Stomach (tissue), 9 donors: ENCODE data around the gene FLNC. TPM values are rescaled to one million over a fixed set of nuclear protein-coding genes. Genes with fewer than 3 reads are reported as not detected.

Experiments used
- DNase-seq, 2 donors: peaks; one replicate each; pipeline versions ENCODE4 v3.0.0 to v3.0.0-alpha.2; 2013 to 2019
- H3K27ac ChIP-seq, 5 donors: fragments of 200-600 bp in 4 of 5; sonication (generic) in 4 of 5; one replicate each; pipeline ENCODE4 v1.5.1; 2013 to 2019; ENCODE audit warnings: mild to moderate bottlenecking in 1 of 5, moderate library complexity in 1 of 5
- H3K27me3 ChIP-seq, 3 donors: fragments of 200-600 bp; sonication (generic); one replicate each; pipeline ENCODE4 v1.5.1; 2017 to 2019; ENCODE audit warnings: mixed run types in 1 of 3
- H3K36me3 ChIP-seq, 4 donors: fragments of 200-600 bp; sonication (generic); 1 replicate in 3 of 4; 2 replicates in 1 of 4; pipeline ENCODE4 v1.5.1; 2016 to 2019
- H3K4me1 ChIP-seq, 4 donors: fragments of 200-600 bp; sonication (generic); one replicate each; pipeline ENCODE4 v1.5.1; 2016 to 2019
- H3K4me3 ChIP-seq, 4 donors: fragments of 200-600 bp; sonication (generic) in 3 of 4; one replicate each; pipeline ENCODE4 v1.5.1; 2016 to 2019; ENCODE audit warnings: mild to moderate bottlenecking in 1 of 4
- H3K9me3 ChIP-seq, 4 donors: fragments of 200-600 bp; sonication (generic); one replicate each; pipeline ENCODE4 v1.5.1; 2016 to 2019
- EP300 ChIP-seq: sonication (generic); formaldehyde crosslinking; IDR thresholded peaks from one replicate; pipeline ENCODE4 v1.6.1; 2017; ENCODE audit warnings: antibody characterized with exemption
- POLR2A ChIP-seq, 4 donors: fragments of 450-650 bp; IDR thresholded peaks; one replicate each; pipeline ENCODE4 v1.6.1; 2016; ENCODE audit warnings: antibody characterized with exemption in 4 of 4, control low read depth in 2 of 4, mild to moderate bottlenecking in 1 of 4, moderate library complexity in 1 of 4
- POLR2AphosphoS5 ChIP-seq, 3 donors: sonication (generic); formaldehyde crosslinking; IDR thresholded peaks; one replicate each; pipeline ENCODE4 v1.6.1; 2016; ENCODE audit warnings: antibody characterized with exemption in 3 of 3
- WGBS, 5 donors: extraction: QIAGEN DNeasy Blood & Tissue Kit in 3 of 5; methylation state at CpG; one replicate each; pipeline versions ENCODE4 v1.1.5 to v1.1.7; 2013 to 2018; 5-methylcytosine and 5-hydroxymethylcytosine counted together
- intact Hi-C: fragments of 100-400 bp; cut with DNase I; formaldehyde crosslinking; loops from one replicate; pipeline ENCODE4 v1.15.1; 2023; ENCODE audit warnings: low total_unique reads
- polyA plus RNA-seq, 3 donors: library from polyadenylated mRNA; stranded (reverse); fragments of 200-250 nt; gene quantifications; one replicate each; pipeline ENCODE4 v1.2.3, GENCODE V29; 2013
- total RNA-seq, 5 donors: library from RNA; depleted of rRNA; stranded (reverse); fragments of >200 nt; gene quantifications; one replicate each; pipeline versions ENCODE4 v1.1.0 to v1.2.3, GENCODE V29; 2014 to 2016
- TF ChIP-seq, protein P1 (sequence below), 7 experiments: fragments of 450-650 bp in 4 of 7; fragments of 200-600 bp in 3 of 7; sonication (generic) in 3 of 7; IDR thresholded peaks; one replicate each; pipeline ENCODE4 v1.5.1; 2016 to 2019; ENCODE audit warnings: antibody characterized with exemption in 7 of 7, control low read depth in 2 of 7, mild to moderate bottlenecking in 1 of 7
- donor health status: healthy with polysubstance abuse.
- donor health status: Bipolar disorder and iron deficiency.
- donor health status: healthy.

The FLNC gene
- total and polyA plus RNA-seq, 8 donors: 1.9 to 184 (median 46.6) TPM

DNA sequence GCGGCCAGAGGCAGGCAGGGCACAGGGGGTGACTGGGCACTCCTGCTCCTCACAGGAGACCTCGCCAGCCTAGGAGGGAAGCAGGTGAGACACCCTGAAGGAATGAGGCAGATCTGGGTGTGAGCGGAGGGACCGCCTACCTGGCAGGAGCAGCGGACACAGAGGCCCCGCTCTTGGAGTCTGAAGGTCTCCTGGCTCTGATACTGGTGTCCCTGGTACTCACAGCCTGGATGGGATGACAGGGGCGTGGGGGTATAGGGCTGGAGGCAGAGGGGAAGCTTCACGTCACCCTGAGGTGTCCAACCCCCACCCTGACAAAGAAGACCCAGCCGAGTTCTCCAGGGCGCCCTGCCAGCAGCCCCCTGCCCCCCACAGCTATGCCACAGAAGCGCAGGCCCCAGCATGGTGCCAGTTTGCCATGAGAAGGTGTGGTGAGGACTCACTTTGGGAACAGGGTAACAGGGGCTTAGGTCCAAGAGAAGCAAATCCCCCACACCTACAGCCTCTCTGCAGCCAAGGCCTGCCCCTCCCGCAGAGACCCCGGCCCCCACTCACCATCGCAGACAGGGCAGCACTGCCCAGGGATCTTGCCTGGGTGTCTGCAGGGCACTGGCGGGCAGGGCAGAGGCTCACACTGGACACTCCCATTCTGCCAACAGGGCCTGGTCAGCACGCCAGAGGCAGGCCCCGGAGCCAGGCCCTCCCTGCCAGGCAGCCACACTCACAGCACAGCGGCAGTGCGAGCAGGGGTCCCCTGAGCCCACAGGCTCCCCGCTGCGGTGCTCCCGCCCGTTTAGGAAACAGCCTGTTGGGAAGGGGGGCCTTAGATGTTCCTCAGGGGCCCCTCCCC is 63.3 kb downstream of the FLNC start:
- Histone ChIP-seq H3K27ac (peak overlapping the region in 1 of 5 donors; percentile 1), H3K27me3 (peaks cover 0 to 38% (median 17%) of the 10 kb centered on the region in 3 donors), H3K4me1 (peaks cover 9 to 27% (median 13%) of the 10 kb centered on the region in 4 donors), H3K9me3 (no peaks in the 10 kb centered on the region), H3K4me3 (peak overlapping the region in 1 of 4 donors; percentile 3), H3K36me3 (no peaks in the 10 kb centered on the region)
- peak; percentile 49 to 55 for DNase-seq
- TF ChIP-seq POLR2AphosphoS5 (IDR thresholded peaks at IDR 0.05) (peak in 2 of 3 donors; percentile 18 to 32), POLR2A (IDR thresholded peaks at IDR 0.05) (no peak)
- whole genome bisulfite sequencing, 5 donors: 70 to 76% (median 75%) methylated on average over 13 to 23 of the region's 23 CpGs
- intact Hi-C loops: no loop called here

DNA sequence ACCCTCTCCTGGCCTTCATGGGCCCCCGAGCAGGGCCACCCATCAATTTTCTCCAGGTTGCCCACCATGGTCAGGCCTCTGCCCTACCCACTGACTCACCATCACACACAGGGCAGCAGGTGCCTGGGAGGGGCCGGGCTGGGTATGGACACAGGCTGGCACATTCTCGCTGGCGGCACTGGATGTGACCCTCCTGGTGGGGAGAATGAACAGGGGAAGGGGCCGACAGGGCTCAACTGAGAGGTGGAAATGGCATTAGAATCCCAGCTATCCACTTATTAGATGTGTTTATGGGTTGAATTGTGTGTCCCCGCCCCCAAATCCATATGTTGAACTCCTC is 63.9 kb downstream of the FLNC start:
- WGBS, 5 donors: 74 to 93% (median 91%) methylated on average over 2 to 6 of the region's 6 CpGs

GRCh38 chr7:128895320-128895719 is 65.1 kb downstream of the FLNC start:
- DNase-seq: no peak

More for the DNA sequence above, 63.9 kb downstream of the FLNC start:
- Histone ChIP-seq H3K27ac (peak overlapping the region in 1 of 5 donors; percentile 1), H3K4me1 (peaks cover 9 to 27% (median 13%) of the 10 kb centered on the region in 4 donors), H3K9me3 (peaks cover 0 to under 1% (median 0%) of the 10 kb centered on the region in 4 donors), H3K27me3 (peaks cover 0 to 32% (median 17%) of the 10 kb centered on the region in 3 donors), H3K4me3 (no peak overlapping the region), H3K36me3 (no peaks in the 10 kb centered on the region)
- no peak for TF ChIP-seq POLR2A (IDR thresholded peaks at IDR 0.05)
- TF ChIP-seq, protein P1, sequence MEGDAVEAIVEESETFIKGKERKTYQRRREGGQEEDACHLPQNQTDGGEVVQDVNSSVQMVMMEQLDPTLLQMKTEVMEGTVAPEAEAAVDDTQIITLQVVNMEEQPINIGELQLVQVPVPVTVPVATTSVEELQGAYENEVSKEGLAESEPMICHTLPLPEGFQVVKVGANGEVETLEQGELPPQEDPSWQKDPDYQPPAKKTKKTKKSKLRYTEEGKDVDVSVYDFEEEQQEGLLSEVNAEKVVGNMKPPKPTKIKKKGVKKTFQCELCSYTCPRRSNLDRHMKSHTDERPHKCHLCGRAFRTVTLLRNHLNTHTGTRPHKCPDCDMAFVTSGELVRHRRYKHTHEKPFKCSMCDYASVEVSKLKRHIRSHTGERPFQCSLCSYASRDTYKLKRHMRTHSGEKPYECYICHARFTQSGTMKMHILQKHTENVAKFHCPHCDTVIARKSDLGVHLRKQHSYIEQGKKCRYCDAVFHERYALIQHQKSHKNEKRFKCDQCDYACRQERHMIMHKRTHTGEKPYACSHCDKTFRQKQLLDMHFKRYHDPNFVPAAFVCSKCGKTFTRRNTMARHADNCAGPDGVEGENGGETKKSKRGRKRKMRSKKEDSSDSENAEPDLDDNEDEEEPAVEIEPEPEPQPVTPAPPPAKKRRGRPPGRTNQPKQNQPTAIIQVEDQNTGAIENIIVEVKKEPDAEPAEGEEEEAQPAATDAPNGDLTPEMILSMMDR (IDR thresholded peaks at IDR 0.05): no peak
- TF ChIP-seq POLR2AphosphoS5 (IDR thresholded peaks at IDR 0.05): no peak
- TF ChIP-seq EP300: no peak
- no peak for DNase-seq
- intact Hi-C loops: no loop called here

GRCh38 chr7:128899392-128899791 is 69.2 kb downstream of the FLNC start:
- TF ChIP-seq POLR2AphosphoS5 (IDR thresholded peaks at IDR 0.05) (no peak), POLR2A (IDR thresholded peaks at IDR 0.05) (no peak), EP300 (no peak)
- TF ChIP-seq, protein P1 (IDR thresholded peaks at IDR 0.05): no peak
- H3K9me3 ChIP-seq: peaks cover 0 to 9% (median 0%) of the 10 kb centered on the region in 4 donors
- H3K36me3 ChIP-seq: no peaks in the 10 kb centered on the region
- H3K4me3 ChIP-seq: no peak overlapping the region
- H3K27ac ChIP-seq: no peak overlapping the region
- H3K4me1 ChIP-seq: peaks cover 0 to 12% (median 1%) of the 10 kb centered on the region in 4 donors
- no peak for DNase-seq
- intact Hi-C loops: no loop called here
- peaks cover 0 to 10% (median 0%) of the 10 kb centered on the region in 3 donors for H3K27me3 ChIP-seq

More at GRCh38 chr7:128895320-128895719, 65.1 kb downstream of the FLNC start:
- peaks cover 0 to 25% (median 14%) of the 10 kb centered on the region in 3 donors for H3K27me3 ChIP-seq
- peaks cover 9 to 27% (median 13%) of the 10 kb centered on the region in 4 donors for H3K4me1 ChIP-seq
- H3K9me3 ChIP-seq: peaks cover 0 to 9% (median 0%) of the 10 kb centered on the region in 4 donors
- no peak overlapping the region for H3K4me3 ChIP-seq
- WGBS, 5 donors: 74 to 87% (median 86%) methylated on average over 3 of the region's 3 CpGs
- intact Hi-C loops: no loop called here
- H3K27ac ChIP-seq: no peak overlapping the region
- TF ChIP-seq, protein P1 (IDR thresholded peaks at IDR 0.05): no peak
- TF ChIP-seq EP300: no peak
- TF ChIP-seq POLR2A (IDR thresholded peaks at IDR 0.05): no peak
- no peak for TF ChIP-seq POLR2AphosphoS5 (IDR thresholded peaks at IDR 0.05)
- no peaks in the 10 kb centered on the region for H3K36me3 ChIP-seq
